ENCODE measurements around the gene NCOR2. TPM values are rescaled to one million over a fixed set of nuclear protein-coding genes. Genes with fewer than 3 reads are reported as not detected.

The NCOR2 gene
- total RNA-seq, 1 experiment from 2014 or later: 326 TPM

DNA sequence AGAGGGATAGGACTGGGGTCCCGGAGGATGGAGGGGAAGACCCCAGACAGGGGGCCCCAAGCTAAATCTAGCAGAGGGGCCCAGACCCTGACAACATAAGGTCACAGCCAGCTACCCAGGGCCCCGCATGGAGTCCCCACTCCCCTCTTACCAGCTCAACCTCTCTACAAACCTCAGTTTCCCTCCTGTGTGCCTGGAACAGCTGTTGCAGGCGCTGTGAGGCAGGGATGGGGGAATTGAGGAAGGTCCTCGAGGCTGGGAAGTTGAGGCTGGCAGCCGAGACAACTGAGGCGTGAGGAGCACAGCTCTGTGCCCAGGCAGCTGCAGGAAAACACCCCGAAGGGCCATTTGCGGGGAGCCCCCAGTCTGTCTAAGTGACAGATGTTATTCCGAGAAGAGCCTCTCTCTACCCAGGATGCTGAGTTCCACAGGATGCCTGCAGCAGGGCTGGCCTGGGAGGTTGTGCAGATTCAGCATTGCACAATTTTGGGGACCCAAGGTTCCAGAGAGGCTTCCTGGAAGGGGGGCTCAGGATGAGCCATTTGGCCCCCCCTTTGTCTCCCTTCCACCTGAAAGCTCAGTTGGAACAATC is 42.7 kb upstream of the NCOR2 start (continued):
- TF ChIP-seq, protein P1, sequence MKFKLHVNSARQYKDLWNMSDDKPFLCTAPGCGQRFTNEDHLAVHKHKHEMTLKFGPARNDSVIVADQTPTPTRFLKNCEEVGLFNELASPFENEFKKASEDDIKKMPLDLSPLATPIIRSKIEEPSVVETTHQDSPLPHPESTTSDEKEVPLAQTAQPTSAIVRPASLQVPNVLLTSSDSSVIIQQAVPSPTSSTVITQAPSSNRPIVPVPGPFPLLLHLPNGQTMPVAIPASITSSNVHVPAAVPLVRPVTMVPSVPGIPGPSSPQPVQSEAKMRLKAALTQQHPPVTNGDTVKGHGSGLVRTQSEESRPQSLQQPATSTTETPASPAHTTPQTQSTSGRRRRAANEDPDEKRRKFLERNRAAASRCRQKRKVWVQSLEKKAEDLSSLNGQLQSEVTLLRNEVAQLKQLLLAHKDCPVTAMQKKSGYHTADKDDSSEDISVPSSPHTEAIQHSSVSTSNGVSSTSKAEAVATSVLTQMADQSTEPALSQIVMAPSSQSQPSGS (CRISPR knock-in tag; IDR thresholded peaks at IDR 0.05; ENCODE audit: borderline replicate concordance, low read depth): no peak
- no peak for TF ChIP-seq FOXP1 (CRISPR knock-in tag; IDR thresholded peaks at IDR 0.05; ENCODE audit: borderline replicate concordance)
- no peak for TF ChIP-seq ZNF138 (CRISPR knock-in tag; conservative IDR thresholded peaks at IDR 0.05)

- ChIA-PET POLR2A (no interaction called here), CTCF (no interaction called here)
- Mint-ChIP-seq H3K27me3 (ENCODE audit: low read depth) (peaks cover 3% of the 10 kb centered on the region), H3K4me3 (no peak overlapping the region), H3K27ac (peak overlapping the region; percentile 51; the same call in 1 of the 2 replicates), H3K9me3 (peaks cover 12% of the 10 kb centered on the region), H3K36me3 (no peaks in the 10 kb centered on the region), H3K4me1 (peaks cover 22% of the 10 kb centered on the region)
- TF ChIP-seq, protein P2, sequence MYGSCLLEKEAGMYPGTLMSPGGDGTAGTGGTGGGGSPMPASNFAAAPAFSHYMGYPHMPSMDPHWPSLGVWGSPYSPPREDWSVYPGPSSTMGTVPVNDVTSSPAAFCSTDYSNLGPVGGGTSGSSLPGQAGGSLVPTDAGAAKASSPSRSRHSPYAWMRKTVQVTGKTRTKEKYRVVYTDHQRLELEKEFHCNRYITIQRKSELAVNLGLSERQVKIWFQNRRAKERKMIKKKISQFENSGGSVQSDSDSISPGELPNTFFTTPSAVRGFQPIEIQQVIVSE (CRISPR knock-in tag; IDR thresholded peaks at IDR 0.05; ENCODE audit: borderline replicate concordance): no peak
- TF ChIP-seq ZNF121 (CRISPR knock-in tag; IDR thresholded peaks at IDR 0.05) (peak; percentile 88), GTF2I (CRISPR knock-in tag; conservative IDR thresholded peaks at IDR 0.05) (peak; percentile 63; the same call in 1 of the 2 replicates), ZNF423 (CRISPR knock-in tag; IDR thresholded peaks at IDR 0.05) (peak; percentile 85)
- TF ChIP-seq, protein P3, sequence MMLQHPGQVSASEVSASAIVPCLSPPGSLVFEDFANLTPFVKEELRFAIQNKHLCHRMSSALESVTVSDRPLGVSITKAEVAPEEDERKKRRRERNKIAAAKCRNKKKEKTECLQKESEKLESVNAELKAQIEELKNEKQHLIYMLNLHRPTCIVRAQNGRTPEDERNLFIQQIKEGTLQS (CRISPR knock-in tag; conservative IDR thresholded peaks at IDR 0.05): no peak
- DNase-seq (ENCODE audit: low spot score) (peak; percentile 43), ATAC-seq (peak; percentile 40)
Measured at GRCh38 chr12:124609041-124609989, 41.9 kb upstream of the NCOR2 start.

GRCh38 chr12:124608450-124608870 is 41.0 kb upstream of the NCOR2 start:
- POLR2A ChIA-PET: no interaction called here
- Mint-ChIP-seq H3K27me3 (ENCODE audit: low read depth) (peaks cover 3% of the 10 kb centered on the region), H3K4me3 (no peak overlapping the region), H3K9me3 (peaks cover 10% of the 10 kb centered on the region), H3K36me3 (no peaks in the 10 kb centered on the region), H3K27ac (no peak overlapping the region), H3K4me1 (peaks cover 22% of the 10 kb centered on the region)
- ATAC-seq: no peak
- DNase-seq (ENCODE audit: low spot score): no peak
- CTCF ChIA-PET: no interaction called here
- TF ChIP-seq E2F5 (CRISPR knock-in tag; IDR thresholded peaks at IDR 0.05) (no peak), SMAD3 (CRISPR knock-in tag; IDR thresholded peaks at IDR 0.05; ENCODE audit: borderline replicate concordance) (no peak), TEAD1 (CRISPR knock-in tag; IDR thresholded peaks at IDR 0.05) (no peak), PRDM15 (CRISPR knock-in tag; IDR thresholded peaks at IDR 0.05) (no peak), ZNF396 (CRISPR knock-in tag; IDR thresholded peaks at IDR 0.05; ENCODE audit: borderline replicate concordance) (no peak), NFATC4 (CRISPR knock-in tag; IDR thresholded peaks at IDR 0.05) (no peak), NR2C2 (CRISPR knock-in tag; IDR thresholded peaks at IDR 0.05) (no peak), CREM (CRISPR knock-in tag; IDR thresholded peaks at IDR 0.05) (no peak), ZNF232 (CRISPR knock-in tag; IDR thresholded peaks at IDR 0.05) (no peak), E2F4 (CRISPR knock-in tag; IDR thresholded peaks at IDR 0.05; ENCODE audit: borderline replicate concordance, low read depth) (no peak), SP1 (CRISPR knock-in tag; conservative IDR thresholded peaks at IDR 0.05) (no peak), JUN (CRISPR knock-in tag; IDR thresholded peaks at IDR 0.05) (no peak), ATF1 (CRISPR knock-in tag; IDR thresholded peaks at IDR 0.05) (no peak)
- TF ChIP-seq, protein P4, sequence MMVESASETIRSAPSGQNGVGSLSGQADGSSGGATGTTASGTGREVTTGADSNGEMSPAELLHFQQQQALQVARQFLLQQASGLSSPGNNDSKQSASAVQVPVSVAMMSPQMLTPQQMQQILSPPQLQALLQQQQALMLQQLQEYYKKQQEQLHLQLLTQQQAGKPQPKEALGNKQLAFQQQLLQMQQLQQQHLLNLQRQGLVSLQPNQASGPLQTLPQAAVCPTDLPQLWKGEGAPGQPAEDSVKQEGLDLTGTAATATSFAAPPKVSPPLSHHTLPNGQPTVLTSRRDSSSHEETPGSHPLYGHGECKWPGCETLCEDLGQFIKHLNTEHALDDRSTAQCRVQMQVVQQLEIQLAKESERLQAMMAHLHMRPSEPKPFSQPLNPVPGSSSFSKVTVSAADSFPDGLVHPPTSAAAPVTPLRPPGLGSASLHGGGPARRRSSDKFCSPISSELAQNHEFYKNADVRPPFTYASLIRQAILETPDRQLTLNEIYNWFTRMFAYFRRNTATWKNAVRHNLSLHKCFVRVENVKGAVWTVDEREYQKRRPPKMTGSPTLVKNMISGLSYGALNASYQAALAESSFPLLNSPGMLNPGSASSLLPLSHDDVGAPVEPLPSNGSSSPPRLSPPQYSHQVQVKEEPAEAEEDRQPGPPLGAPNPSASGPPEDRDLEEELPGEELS (CRISPR knock-in tag; IDR thresholded peaks at IDR 0.05): no peak

Data from WTC11 (cell line).